CD4-positive, alpha-beta T cell treated with Interleukin-4 for 1 hour (primary cell): ENCODE data around the gene SLC35B2.

Experiments used
- DNase-seq, 2 donors: peaks; one replicate each; pipeline ENCODE4 v3.0.0-alpha.2; 2020 to 2022

Gene SLC35B2

GRCh38 chr6:44285552-44286284, 28.4 kb upstream of the SLC35B2 start:
- no peak for DNase-seq

- no peak for DNase-seq
Measured at GRCh38 chr6:44284867-44285266, 27.5 kb upstream of the SLC35B2 start.

GRCh38 chr6:44284121-44284520, 26.8 kb upstream of the SLC35B2 start:
- no peak for DNase-seq

- DNase-seq: no peak
Measured at GRCh38 chr6:44278774-44279697, 21.7 kb upstream of the SLC35B2 start.

GRCh38 chr6:44278315-44278714, 21.0 kb upstream of the SLC35B2 start:
- DNase-seq: no peak

- DNase-seq: no peak
Measured at GRCh38 chr6:44277763-44278162, 20.4 kb upstream of the SLC35B2 start.

GRCh38 chr6:44276667-44277640, 19.6 kb upstream of the SLC35B2 start:
- DNase-seq: no peak

GRCh38 chr6:44275749-44276648, 18.7 kb upstream of the SLC35B2 start:
- no peak for DNase-seq

GRCh38 chr6:44275271-44275748, 18.0 kb upstream of the SLC35B2 start:
- DNase-seq: no peak

GRCh38 chr6:44273617-44274016, 16.3 kb upstream of the SLC35B2 start:
- DNase-seq: no peak

- DNase-seq: no peak
Measured at GRCh38 chr6:44272999-44273566, 15.8 kb upstream of the SLC35B2 start.

- DNase-seq: no peak
Measured at GRCh38 chr6:44272529-44272928, 15.2 kb upstream of the SLC35B2 start.

- no peak for DNase-seq
Measured at GRCh38 chr6:44271914-44272313, 14.6 kb upstream of the SLC35B2 start.

GRCh38 chr6:44271406-44271723, 14.0 kb upstream of the SLC35B2 start:
- DNase-seq: no peak

- no peak for DNase-seq
Measured at GRCh38 chr6:44270526-44271405, 13.4 kb upstream of the SLC35B2 start.

GRCh38 chr6:44269921-44270525, 12.7 kb upstream of the SLC35B2 start, which contains the start of gene TMEM151B:
Gene TMEM151B, plus strand, starts transcription at chr6:44270450. Its CDS starts 293 bp downstream, at chr6:44270743.
- no peak for DNase-seq

- DNase-seq: no peak
Measured at GRCh38 chr6:44269178-44269920, 12.0 kb upstream of the SLC35B2 start.

- peak; percentile 72 to 76 for DNase-seq
Measured at GRCh38 chr6:44268095-44268628, 10.8 kb upstream of the SLC35B2 start.

- DNase-seq: no peak
Measured at GRCh38 chr6:44267252-44267651, 9.9 kb upstream of the SLC35B2 start.
